Caco-2 (cell line): ENCODE data around the gene NRDC. TPM values are rescaled to one million over a fixed set of nuclear protein-coding genes. Genes with fewer than 3 reads are reported as not detected.

Experiments
- BruUV-seq: library from RNA; stranded (reverse); fragments of 400-500 nt; replicated peaks from 2 replicates; lab custom pipeline; 2021; lab: Mats Ljungman, UMichigan
- CTCF ChIA-PET: fragments of 300-600 bp; sonication (Branson Sonifier 250); formaldehyde crosslinking; loops from one replicate; lab custom pipeline; 2022; ENCODE audit warnings: antibody characterized with exemption; lab: Charles Lee
- POLR2A ChIA-PET: fragments of 300-600 bp; sonication (Branson Sonifier 250); formaldehyde crosslinking; loops from one replicate; lab custom pipeline; 2022; ENCODE audit warnings: antibody characterized with exemption; lab: Charles Lee
- DNase-seq, 2 experiments: peaks; one replicate each; pipeline versions ENCODE4 v3.0.0 to v3.0.0-alpha.2; 2020 to 2022
- H3K27me3 ChIP-seq: replicated peaks from 2 replicates; pipeline ENCODE4 v1.6.0; 2011; ENCODE audit warnings: low read length; ENCODE audit not compliant: control insufficient read depth, insufficient read depth
- H3K36me3 ChIP-seq: 2 replicates; pipeline ENCODE4 v1.5.1; 2011; ENCODE audit warnings: low read length; ENCODE audit not compliant: control insufficient read depth, insufficient read depth
- H3K4me1 ChIP-seq: fragments of 250-450 bp; sonication (Bioruptor Pico); 2 replicates; pipeline ENCODE4 v1.5.1; 2020; ENCODE audit warnings: mild to moderate bottlenecking
- H3K4me3 ChIP-seq: 2 replicates; pipeline ENCODE4 v1.5.1; 2011; ENCODE audit warnings: low read depth, mild to moderate bottlenecking, control low read depth, low read length
- H3K9me3 ChIP-seq: fragments of 250-450 bp; sonication (Bioruptor Pico); 2 replicates; pipeline ENCODE4 v1.5.1; 2020; ENCODE audit warnings: mild to moderate bottlenecking, moderate library complexity
- H3K27ac Mint-ChIP-seq: one replicate; pipeline ENCODE4 v1.8.0; 2022; ENCODE audit warnings: mixed read lengths; ENCODE audit not compliant: unreplicated experiment
- H3K27me3 Mint-ChIP-seq: one replicate; pipeline ENCODE4 v1.8.0; 2022; ENCODE audit warnings: mixed read lengths; ENCODE audit not compliant: insufficient read depth, unreplicated experiment
- H3K36me3 Mint-ChIP-seq: one replicate; pipeline ENCODE4 v1.8.0; 2022; ENCODE audit warnings: mild to moderate bottlenecking, mixed read lengths; ENCODE audit not compliant: insufficient read depth, unreplicated experiment
- H3K4me1 Mint-ChIP-seq: one replicate; pipeline ENCODE4 v1.8.0; 2022; ENCODE audit warnings: low read depth, mixed read lengths; ENCODE audit not compliant: unreplicated experiment
- H3K4me3 Mint-ChIP-seq: one replicate; pipeline ENCODE4 v1.8.0; 2022; ENCODE audit warnings: mild to moderate bottlenecking, moderate library complexity, mixed read lengths; ENCODE audit not compliant: unreplicated experiment
- H3K9me3 Mint-ChIP-seq: one replicate; pipeline ENCODE4 v1.8.0; 2022; ENCODE audit warnings: mixed read lengths; ENCODE audit not compliant: unreplicated experiment
- intact Hi-C: fragments of 100-400 bp; cut with micrococcal nuclease; formaldehyde crosslinking; loops from one replicate; pipeline ENCODE4 v1.10.0; 2022; ENCODE audit not compliant: unreplicated experiment
- total RNA-seq: library from RNA; stranded (reverse); gene quantifications from 2 replicates; pipeline ENCODE4 v1.2.3, GENCODE V29; 2022
- TF ChIP-seq, protein P1 (sequence below), 2 experiments: fragments of 200-600 bp in 1 of 2; IDR thresholded peaks; 1 replicate in 1 of 2; 2 replicates in 1 of 2; pipeline versions ENCODE4 v1.5.1 to v1.8.0; 2011 to 2022; ENCODE audit warnings: antibody characterized with exemption in 1 of 2, control low read depth in 1 of 2, inconsistent platforms in 1 of 2, low read depth in 1 of 2, low read length in 1 of 2, mild to moderate bottlenecking in 1 of 2, moderate library complexity in 1 of 2; ENCODE audit not compliant: insufficient read depth in 1 of 2, severe bottlenecking in 1 of 2, unreplicated experiment in 1 of 2

The NRDC gene
- total RNA-seq, 1 experiment from 2014 or later = 109 TPM

DNA sequence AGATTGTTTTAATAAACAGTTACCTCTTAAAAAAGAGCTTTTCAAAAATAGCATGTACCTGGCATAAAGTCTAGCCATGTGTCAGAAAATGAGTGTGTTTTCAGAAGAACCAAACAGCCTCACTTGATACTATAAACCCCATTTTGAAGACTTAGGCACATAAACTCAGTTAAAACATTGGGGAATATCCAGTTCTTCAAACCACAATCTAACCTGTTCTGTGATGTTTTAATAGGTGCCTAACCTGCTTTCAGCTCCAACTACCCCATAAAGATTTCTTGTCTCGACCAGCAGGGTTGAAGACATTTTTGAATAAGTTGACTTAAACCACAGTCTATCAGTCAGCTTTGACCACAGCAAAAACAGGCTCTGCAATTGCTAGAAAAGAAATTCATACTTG is 41.3 kb downstream of the NRDC start:
- Histone ChIP-seq H3K4me3 (no peak overlapping the region), H3K4me1 (no peaks in the 10 kb centered on the region), H3K36me3 (no peaks in the 10 kb centered on the region), H3K9me3 (no peaks in the 10 kb centered on the region), H3K27me3 (no peaks in the 10 kb centered on the region)
- H3K27ac Mint-ChIP-seq = no peak overlapping the region
- H3K4me1 Mint-ChIP-seq = no peaks in the 10 kb centered on the region
- H3K4me3 Mint-ChIP-seq = no peak overlapping the region
- intact Hi-C loops = no loop called here
- H3K36me3 Mint-ChIP-seq = peaks cover 10% of the 10 kb centered on the region
- BruUV-seq = no TSS peak
- ChIA-PET CTCF (no interaction called here), POLR2A (no interaction called here)
- TF ChIP-seq, protein P1, sequence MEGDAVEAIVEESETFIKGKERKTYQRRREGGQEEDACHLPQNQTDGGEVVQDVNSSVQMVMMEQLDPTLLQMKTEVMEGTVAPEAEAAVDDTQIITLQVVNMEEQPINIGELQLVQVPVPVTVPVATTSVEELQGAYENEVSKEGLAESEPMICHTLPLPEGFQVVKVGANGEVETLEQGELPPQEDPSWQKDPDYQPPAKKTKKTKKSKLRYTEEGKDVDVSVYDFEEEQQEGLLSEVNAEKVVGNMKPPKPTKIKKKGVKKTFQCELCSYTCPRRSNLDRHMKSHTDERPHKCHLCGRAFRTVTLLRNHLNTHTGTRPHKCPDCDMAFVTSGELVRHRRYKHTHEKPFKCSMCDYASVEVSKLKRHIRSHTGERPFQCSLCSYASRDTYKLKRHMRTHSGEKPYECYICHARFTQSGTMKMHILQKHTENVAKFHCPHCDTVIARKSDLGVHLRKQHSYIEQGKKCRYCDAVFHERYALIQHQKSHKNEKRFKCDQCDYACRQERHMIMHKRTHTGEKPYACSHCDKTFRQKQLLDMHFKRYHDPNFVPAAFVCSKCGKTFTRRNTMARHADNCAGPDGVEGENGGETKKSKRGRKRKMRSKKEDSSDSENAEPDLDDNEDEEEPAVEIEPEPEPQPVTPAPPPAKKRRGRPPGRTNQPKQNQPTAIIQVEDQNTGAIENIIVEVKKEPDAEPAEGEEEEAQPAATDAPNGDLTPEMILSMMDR (IDR thresholded peaks at IDR 0.05; ENCODE audit: insufficient read depth in 1 of 2, low read depth in 1 of 2, low read length in 1 of 2, severe bottlenecking in 1 of 2, unreplicated experiment in 1 of 2) = no peak
- H3K9me3 Mint-ChIP-seq = no peaks in the 10 kb centered on the region
- DNase-seq = no peak
- H3K27me3 Mint-ChIP-seq = no peaks in the 10 kb centered on the region

DNA sequence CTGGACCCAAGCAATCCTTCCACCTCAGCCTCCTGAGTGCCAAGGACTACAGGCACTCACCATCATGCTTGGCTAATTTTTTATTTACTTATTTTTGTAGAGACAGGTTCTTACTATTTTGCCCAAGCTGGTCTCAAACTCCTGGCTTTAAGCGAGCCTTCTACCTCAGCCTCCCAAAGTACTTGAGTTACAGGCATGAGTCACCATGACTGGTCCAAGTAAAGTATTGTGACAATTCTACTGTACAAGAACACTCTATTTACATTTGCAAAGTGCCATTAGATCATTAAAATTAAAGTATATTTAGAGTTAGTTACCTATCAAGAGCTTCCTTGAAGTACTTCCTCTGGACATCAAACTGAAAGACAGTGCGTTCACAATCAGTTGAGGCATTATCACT is 44.8 kb downstream of the NRDC start:
- no peaks in the 10 kb centered on the region for H3K27me3 ChIP-seq
- no TSS peak for BruUV-seq
- no peak overlapping the region for H3K4me3 ChIP-seq
- ChIA-PET POLR2A (no interaction called here), CTCF (no interaction called here)
- intact Hi-C loops = no loop called here
- TF ChIP-seq, protein P1 (IDR thresholded peaks at IDR 0.05; ENCODE audit: insufficient read depth in 1 of 2, low read depth in 1 of 2, low read length in 1 of 2, severe bottlenecking in 1 of 2, unreplicated experiment in 1 of 2) = no peak
- no peak for DNase-seq
- H3K4me3 Mint-ChIP-seq = no peak overlapping the region
- H3K4me1 ChIP-seq = no peaks in the 10 kb centered on the region
- no peak overlapping the region for H3K27ac Mint-ChIP-seq
- H3K36me3 Mint-ChIP-seq = peaks cover 9% of the 10 kb centered on the region
- H3K27me3 Mint-ChIP-seq = no peaks in the 10 kb centered on the region
- no peaks in the 10 kb centered on the region for H3K4me1 Mint-ChIP-seq
- H3K9me3 Mint-ChIP-seq = no peaks in the 10 kb centered on the region
- H3K36me3 ChIP-seq = no peaks in the 10 kb centered on the region
- no peaks in the 10 kb centered on the region for H3K9me3 ChIP-seq

DNA sequence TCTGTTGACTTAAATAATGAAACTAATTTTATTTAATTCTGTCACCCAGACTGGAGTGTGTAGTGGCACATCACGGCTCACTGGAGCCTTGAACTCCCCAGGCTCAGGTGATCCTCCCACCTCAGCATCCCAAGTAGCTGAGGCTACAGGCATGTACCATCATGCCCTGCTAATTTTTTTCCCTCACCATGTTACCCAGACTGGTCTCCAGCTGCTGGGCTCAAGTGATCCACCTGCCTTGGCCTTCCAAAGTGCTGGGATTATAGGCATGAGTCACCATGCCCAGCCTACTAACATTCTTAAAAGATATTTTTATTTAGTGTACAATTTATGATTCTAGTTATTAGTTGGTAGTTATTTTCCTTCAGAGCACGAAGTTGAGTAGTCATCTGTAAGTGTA is 49.5 kb downstream of the NRDC start:
- intact Hi-C loops = no loop called here
- TF ChIP-seq, protein P1 (IDR thresholded peaks at IDR 0.05; ENCODE audit: insufficient read depth in 1 of 2, low read depth in 1 of 2, low read length in 1 of 2, severe bottlenecking in 1 of 2, unreplicated experiment in 1 of 2) = no peak
- no peak for DNase-seq
- Histone ChIP-seq H3K9me3 (no peaks in the 10 kb centered on the region), H3K27me3 (no peaks in the 10 kb centered on the region), H3K36me3 (no peaks in the 10 kb centered on the region), H3K4me1 (no peaks in the 10 kb centered on the region), H3K4me3 (no peak overlapping the region)
- no peak overlapping the region for H3K27ac Mint-ChIP-seq
- H3K9me3 Mint-ChIP-seq = no peaks in the 10 kb centered on the region
- H3K4me1 Mint-ChIP-seq = no peaks in the 10 kb centered on the region
- CTCF ChIA-PET = no interaction called here
- no peak overlapping the region for H3K4me3 Mint-ChIP-seq
- H3K36me3 Mint-ChIP-seq = peaks cover 6% of the 10 kb centered on the region
- BruUV-seq = no TSS peak
- H3K27me3 Mint-ChIP-seq = no peaks in the 10 kb centered on the region
- POLR2A ChIA-PET = no interaction called here
